Keratinocyte (primary cell): ENCODE results near the gene NAB1.

ENCODE experiments used
- EZH2 ChIP-seq: IDR thresholded peaks from one replicate; pipeline ENCODE4 v1.6.1; 2012; ENCODE audit warnings: inconsistent platforms, mild to moderate bottlenecking, low read length, moderate library complexity
- TF ChIP-seq, protein P1 (sequence below), 3 experiments: IDR thresholded peaks in 1 of 3; conservative IDR thresholded peaks in 1 of 3; optimal IDR thresholded peaks in 1 of 3; 2 replicates in 2 of 3; 3 replicates in 1 of 3; pipeline versions ENCODE3 to v1.5.1; 2011; ENCODE audit warnings: low read length in 3 of 3, mild to moderate bottlenecking in 3 of 3, moderate library complexity in 2 of 3, control low read depth in 1 of 3, inconsistent platforms in 1 of 3; ENCODE audit not compliant: insufficient read depth in 2 of 3; ENCODE audit errors: extremely low read depth in 1 of 3

DNA sequence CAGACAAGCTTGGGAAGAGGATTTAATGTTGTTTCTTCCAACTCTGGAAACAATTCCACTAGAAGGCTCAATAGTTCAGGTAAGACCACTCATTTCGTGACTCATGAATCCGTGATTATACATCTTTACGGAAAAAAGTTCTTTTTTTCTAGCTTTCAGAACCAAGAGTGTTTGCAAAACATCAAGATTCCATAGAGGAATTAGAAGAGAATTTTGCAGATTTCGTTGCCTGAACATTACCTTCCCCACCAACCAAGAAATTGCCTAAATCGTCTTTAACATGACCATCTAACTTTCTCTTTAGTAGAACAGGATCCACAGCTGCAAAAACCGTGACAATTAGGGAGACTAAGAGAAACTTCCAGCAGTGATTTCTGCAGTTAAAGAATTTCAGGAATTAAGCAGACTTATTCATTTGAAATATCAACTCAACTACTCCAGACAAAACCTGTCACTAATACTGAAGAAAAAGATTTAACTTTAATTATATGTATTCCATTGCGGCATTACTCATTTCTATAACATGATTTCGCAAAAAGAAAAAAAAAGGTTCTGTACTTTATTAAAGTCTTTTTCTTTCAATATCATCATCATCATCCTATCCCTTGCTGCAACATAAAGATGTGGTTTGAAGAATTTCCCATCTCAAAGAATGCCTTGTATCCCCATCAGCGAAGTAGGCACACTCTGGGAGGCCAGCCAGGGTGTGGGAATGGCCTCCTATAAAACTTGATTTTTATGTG is 1.9 kb upstream of the NAB1 start:
- TF ChIP-seq, protein P1, sequence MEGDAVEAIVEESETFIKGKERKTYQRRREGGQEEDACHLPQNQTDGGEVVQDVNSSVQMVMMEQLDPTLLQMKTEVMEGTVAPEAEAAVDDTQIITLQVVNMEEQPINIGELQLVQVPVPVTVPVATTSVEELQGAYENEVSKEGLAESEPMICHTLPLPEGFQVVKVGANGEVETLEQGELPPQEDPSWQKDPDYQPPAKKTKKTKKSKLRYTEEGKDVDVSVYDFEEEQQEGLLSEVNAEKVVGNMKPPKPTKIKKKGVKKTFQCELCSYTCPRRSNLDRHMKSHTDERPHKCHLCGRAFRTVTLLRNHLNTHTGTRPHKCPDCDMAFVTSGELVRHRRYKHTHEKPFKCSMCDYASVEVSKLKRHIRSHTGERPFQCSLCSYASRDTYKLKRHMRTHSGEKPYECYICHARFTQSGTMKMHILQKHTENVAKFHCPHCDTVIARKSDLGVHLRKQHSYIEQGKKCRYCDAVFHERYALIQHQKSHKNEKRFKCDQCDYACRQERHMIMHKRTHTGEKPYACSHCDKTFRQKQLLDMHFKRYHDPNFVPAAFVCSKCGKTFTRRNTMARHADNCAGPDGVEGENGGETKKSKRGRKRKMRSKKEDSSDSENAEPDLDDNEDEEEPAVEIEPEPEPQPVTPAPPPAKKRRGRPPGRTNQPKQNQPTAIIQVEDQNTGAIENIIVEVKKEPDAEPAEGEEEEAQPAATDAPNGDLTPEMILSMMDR (optimal IDR thresholded peaks at IDR 0.05 in 1 of 3, IDR thresholded peaks at IDR 0.05 in 1 of 3, conservative IDR thresholded peaks at IDR 0.05 in 1 of 3; ENCODE audit: extremely low read depth in 1 of 3, insufficient read depth in 2 of 3, low read length in 3 of 3), result no peak
- no peak for TF ChIP-seq EZH2
